ENCODE results near the gene TSPAN16. TPM values are rescaled to one million over a fixed set of nuclear protein-coding genes. Genes with fewer than 3 reads are reported as not detected.

Gene TSPAN16
- total RNA-seq, 4 donors from 2014 or later: not detected

- in situ Hi-C loops (cut with MboI; ENCODE audit: low pct_ligation_motif_present in 1 of 4, low pct_unique_long_range_greater_than_20kb in 1 of 4, low sequenced_read_pairs in 3 of 4) (no loop called here), intact Hi-C loops (cut with DNase I; ENCODE audit: low total_unique reads) (no loop called here)
- 29 to 59% methylated on average over 6 to 43 of the region's 43 CpGs for WGBS, 2 donors (ENCODE audit: low coverage in 1 of 2)
- H3K4me1 ChIP-seq: peaks cover 0 to 9% (median 5%) of the 10 kb centered on the region in 4 donors
- DNase-seq: peak; percentile 92
- H3K36me3 ChIP-seq: peaks cover 0 to 5% (median 0%) of the 10 kb centered on the region in 4 donors
- H3K9me3 ChIP-seq: no peaks in the 10 kb centered on the region
- H3K27ac ChIP-seq: peak overlapping the region in 1 of 4 donors; percentile 27
- no peaks in the 10 kb centered on the region for H3K27me3 ChIP-seq
- TF ChIP-seq POLR2AphosphoS5 (IDR thresholded peaks at IDR 0.05) (no peak), CTCF (IDR thresholded peaks at IDR 0.05) (no peak), EP300 (IDR thresholded peaks at IDR 0.05; ENCODE audit: low read depth) (no peak), POLR2A (IDR thresholded peaks at IDR 0.05) (no peak)
- H3K4me3 ChIP-seq: peak overlapping the region in 2 of 4 donors; percentile 10 to 25
Measured at GRCh38 chr19:11361037-11361770, 65.2 kb downstream of the TSPAN16 start.

- no peak for DNase-seq
- Histone ChIP-seq H3K27me3 (no peaks in the 10 kb centered on the region), H3K9me3 (no peaks in the 10 kb centered on the region), H3K36me3 (peaks cover 0 to 5% (median 0%) of the 10 kb centered on the region in 4 donors), H3K27ac (peak overlapping the region in 1 of 4 donors; percentile 27), H3K4me1 (peaks cover 0 to 9% (median 2%) of the 10 kb centered on the region in 4 donors), H3K4me3 (no peak overlapping the region)
- TF ChIP-seq CTCF (IDR thresholded peaks at IDR 0.05) (no peak), EP300 (IDR thresholded peaks at IDR 0.05; ENCODE audit: low read depth) (no peak), POLR2A (IDR thresholded peaks at IDR 0.05) (no peak)
- intact Hi-C loops (cut with DNase I; ENCODE audit: low total_unique reads) (no loop called here), in situ Hi-C loops (cut with MboI; ENCODE audit: low pct_ligation_motif_present in 1 of 4, low pct_unique_long_range_greater_than_20kb in 1 of 4, low sequenced_read_pairs in 3 of 4) (no loop called here)
- 57 to 80% methylated on average over 12 to 35 of the region's 35 CpGs for WGBS, 2 donors (ENCODE audit: low coverage in 1 of 2)
Measured at GRCh38 chr19:11361771-11362731, 66.1 kb downstream of the TSPAN16 start.

GRCh38 chr19:11363881-11364280, 67.9 kb downstream of the TSPAN16 start:
- 87% methylated on average over 10 of the region's 10 CpGs; no CpG with 5 or more reads in 1 of the 2 donors for WGBS, 2 donors (ENCODE audit: low coverage in 1 of 2)
- Histone ChIP-seq H3K27me3 (no peaks in the 10 kb centered on the region), H3K9me3 (no peaks in the 10 kb centered on the region), H3K4me3 (no peak overlapping the region), H3K27ac (no peak overlapping the region), H3K4me1 (peaks cover 0 to 9% (median 2%) of the 10 kb centered on the region in 4 donors), H3K36me3 (peaks cover 0 to 5% (median 0%) of the 10 kb centered on the region in 4 donors)
- intact Hi-C loops (cut with DNase I; ENCODE audit: low total_unique reads): no loop called here
- in situ Hi-C loops (cut with MboI; ENCODE audit: low pct_ligation_motif_present in 1 of 4, low pct_unique_long_range_greater_than_20kb in 1 of 4, low sequenced_read_pairs in 3 of 4): no loop called here
- TF ChIP-seq EP300 (IDR thresholded peaks at IDR 0.05; ENCODE audit: low read depth): no peak
- no peak for DNase-seq

- no peak for DNase-seq
- Histone ChIP-seq H3K4me1 (peaks cover 0 to 9% (median 2%) of the 10 kb centered on the region in 4 donors), H3K36me3 (peaks cover 0 to 5% (median 0%) of the 10 kb centered on the region in 4 donors), H3K27ac (no peak overlapping the region), H3K4me3 (no peak overlapping the region), H3K9me3 (no peaks in the 10 kb centered on the region), H3K27me3 (no peaks in the 10 kb centered on the region)
- TF ChIP-seq CTCF (IDR thresholded peaks at IDR 0.05) (no peak), POLR2AphosphoS5 (IDR thresholded peaks at IDR 0.05) (no peak), EP300 (IDR thresholded peaks at IDR 0.05; ENCODE audit: low read depth) (no peak), POLR2A (IDR thresholded peaks at IDR 0.05) (no peak)
- in situ Hi-C loops (cut with MboI; ENCODE audit: low pct_ligation_motif_present in 1 of 4, low pct_unique_long_range_greater_than_20kb in 1 of 4, low sequenced_read_pairs in 3 of 4): no loop called here
- intact Hi-C loops (cut with DNase I; ENCODE audit: low total_unique reads): no loop called here
- 96% methylated on average over 26 of the region's 28 CpGs; no CpG with 5 or more reads in 1 of the 2 donors for WGBS, 2 donors (ENCODE audit: low coverage in 1 of 2)
Measured at GRCh38 chr19:11364296-11364904, 68.4 kb downstream of the TSPAN16 start.
